ENCODE results near the gene TOB1.
"Not testable (repeated sequence)": the region's sequence is repeated elsewhere in the genome, so short reads cannot be mapped to it uniquely, and the experiment has no call there.

GRCh38 chr17:50894513-50894912 is 28.4 kb upstream of the TOB1 start:
- TF ChIP-seq CTCF (conservative IDR thresholded peaks at IDR 0.05; ENCODE audit: low read depth in 2 of 2); EZH2 (IDR thresholded peaks at IDR 0.05; ENCODE audit: low read depth, unreplicated experiment); JUNB (IDR thresholded peaks at IDR 0.05; ENCODE audit: unreplicated experiment); ETS1 (IDR thresholded peaks at IDR 0.05); CREB1 (CRISPR knock-in tag; IDR thresholded peaks at IDR 0.05; ENCODE audit: low read depth); POLR2AphosphoS5 (IDR thresholded peaks at IDR 0.05; ENCODE audit: low read depth); EZH2phosphoT487 (IDR thresholded peaks at IDR 0.05; ENCODE audit: unreplicated experiment); REST (IDR thresholded peaks at IDR 0.05; ENCODE audit: unreplicated experiment); NANOG (IDR thresholded peaks at IDR 0.05; ENCODE audit: borderline replicate concordance); ZNF114 (CRISPR knock-in tag; IDR thresholded peaks at IDR 0.05); ZNF331 (CRISPR knock-in tag; IDR thresholded peaks at IDR 0.05; ENCODE audit: low read depth); STAT1 (IDR thresholded peaks at IDR 0.05; ENCODE audit: unreplicated experiment): not testable (repeated sequence)
